DOHH2 (cell line): ENCODE data around the gene LENEP.

Source experiments
- H3F3A ChIP-seq: fragments of 200-600 bp; sonication (generic), shearing (Covaris generic); 2 replicates; pipeline ENCODE4 v1.6.0; 2016; ENCODE audit warnings: antibody characterized with exemption, mild to moderate bottlenecking; ENCODE audit not compliant: control insufficient read depth, insufficient read depth
- H3K27ac ChIP-seq: fragments of 200-600 bp; sonication (generic); 2 replicates; pipeline ENCODE4 v1.5.1; 2014; ENCODE audit warnings: low read depth, mild to moderate bottlenecking, low read length, moderate library complexity
- H3K27me3 ChIP-seq: fragments of 200-600 bp; sonication (generic); 2 replicates; pipeline ENCODE4 v1.6.1; 2014; ENCODE audit warnings: mild to moderate bottlenecking, low read length, mixed read lengths; ENCODE audit not compliant: control insufficient read depth
- H3K36me3 ChIP-seq: fragments of 200-600 bp; sonication (generic); 2 replicates; pipeline ENCODE4 v1.6.1; 2014; ENCODE audit warnings: mild to moderate bottlenecking, low read length, moderate library complexity, mixed read lengths; ENCODE audit not compliant: control insufficient read depth
- H3K4me1 ChIP-seq: fragments of 200-600 bp; sonication (generic); 2 replicates; pipeline ENCODE4 v1.6.1; 2014; ENCODE audit warnings: mild to moderate bottlenecking, low read length, mixed read lengths; ENCODE audit not compliant: control insufficient read depth
- H3K4me2 ChIP-seq: fragments of 200-600 bp; sonication (generic); 2 replicates; pipeline ENCODE4 v1.6.0; 2014; ENCODE audit warnings: mild to moderate bottlenecking, low read length, moderate library complexity
- H3K4me3 ChIP-seq: fragments of 200-600 bp; sonication (generic); 2 replicates; pipeline ENCODE4 v1.5.1; 2014; ENCODE audit warnings: mild to moderate bottlenecking, low read length, mixed read lengths
- H3K79me2 ChIP-seq: fragments of 200-600 bp; sonication (generic); 2 replicates; pipeline ENCODE4 v1.6.1; 2014; ENCODE audit warnings: mild to moderate bottlenecking, low read length, mixed read lengths; ENCODE audit not compliant: control insufficient read depth
- H3K9me2 ChIP-seq: fragments of 200-600 bp; sonication (generic); replicated peaks from 2 replicates; pipeline ENCODE4 v1.6.1; 2014; ENCODE audit warnings: mild to moderate bottlenecking, low read length, mixed read lengths; ENCODE audit not compliant: control insufficient read depth
- H3K9me3 ChIP-seq: fragments of 200-600 bp; sonication (generic); 2 replicates; pipeline ENCODE4 v1.6.1; 2014; ENCODE audit warnings: antibody characterized with exemption, low read length, mixed read lengths; ENCODE audit not compliant: control insufficient read depth, insufficient read depth
- H4K20me1 ChIP-seq: fragments of 200-600 bp; sonication (generic); 2 replicates; pipeline ENCODE4 v1.6.0; 2014; ENCODE audit warnings: low read depth, mild to moderate bottlenecking, antibody characterized with exemption, low read length, moderate library complexity; ENCODE audit not compliant: control insufficient read depth, insufficient read depth
- EZH2phosphoT487 ChIP-seq: fragments of 200-600 bp; sonication (generic); IDR thresholded peaks from 2 replicates; pipeline ENCODE4 v1.6.1; 2017; ENCODE audit warnings: borderline replicate concordance, mild to moderate bottlenecking, antibody characterized with exemption, low read length, moderate library complexity, mixed read lengths
- TF ChIP-seq, protein P1 (sequence below): fragments of 200-600 bp; sonication (generic); IDR thresholded peaks from one replicate; pipeline ENCODE4 v1.5.1; 2014; ENCODE audit warnings: antibody characterized with exemption, mild to moderate bottlenecking, low read depth, low read length; ENCODE audit not compliant: poor library complexity, severe bottlenecking

The LENEP gene

GRCh38 chr1:154951901-154952657, 41.3 kb upstream of the LENEP start:
- peaks cover 8% of the 10 kb centered on the region for H3F3A ChIP-seq
- H3K27me3 ChIP-seq = no peaks in the 10 kb centered on the region
- no peak overlapping the region for H3K27ac ChIP-seq
- H3K9me2 ChIP-seq = no peaks in the 10 kb centered on the region
- peaks cover 19% of the 10 kb centered on the region; the same call in 1 of the 2 replicates for H3K36me3 ChIP-seq
- no peaks in the 10 kb centered on the region for H4K20me1 ChIP-seq
- no peak overlapping the region; the same call in 1 of the 2 replicates for H3K4me3 ChIP-seq
- no peaks in the 10 kb centered on the region for H3K9me3 ChIP-seq
- TF ChIP-seq, protein P1, sequence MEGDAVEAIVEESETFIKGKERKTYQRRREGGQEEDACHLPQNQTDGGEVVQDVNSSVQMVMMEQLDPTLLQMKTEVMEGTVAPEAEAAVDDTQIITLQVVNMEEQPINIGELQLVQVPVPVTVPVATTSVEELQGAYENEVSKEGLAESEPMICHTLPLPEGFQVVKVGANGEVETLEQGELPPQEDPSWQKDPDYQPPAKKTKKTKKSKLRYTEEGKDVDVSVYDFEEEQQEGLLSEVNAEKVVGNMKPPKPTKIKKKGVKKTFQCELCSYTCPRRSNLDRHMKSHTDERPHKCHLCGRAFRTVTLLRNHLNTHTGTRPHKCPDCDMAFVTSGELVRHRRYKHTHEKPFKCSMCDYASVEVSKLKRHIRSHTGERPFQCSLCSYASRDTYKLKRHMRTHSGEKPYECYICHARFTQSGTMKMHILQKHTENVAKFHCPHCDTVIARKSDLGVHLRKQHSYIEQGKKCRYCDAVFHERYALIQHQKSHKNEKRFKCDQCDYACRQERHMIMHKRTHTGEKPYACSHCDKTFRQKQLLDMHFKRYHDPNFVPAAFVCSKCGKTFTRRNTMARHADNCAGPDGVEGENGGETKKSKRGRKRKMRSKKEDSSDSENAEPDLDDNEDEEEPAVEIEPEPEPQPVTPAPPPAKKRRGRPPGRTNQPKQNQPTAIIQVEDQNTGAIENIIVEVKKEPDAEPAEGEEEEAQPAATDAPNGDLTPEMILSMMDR = no peak
- no peak for TF ChIP-seq EZH2phosphoT487
- peak overlapping the region; percentile 81; the same call in 1 of the 2 replicates for H3K4me2 ChIP-seq
- peaks cover 26% of the 10 kb centered on the region for H3K79me2 ChIP-seq
- peaks cover 59% of the 10 kb centered on the region for H3K4me1 ChIP-seq

- Histone ChIP-seq H3K27ac (no peak overlapping the region), H3K27me3 (no peaks in the 10 kb centered on the region), H3K9me3 (no peaks in the 10 kb centered on the region), H3F3A (peaks cover 8% of the 10 kb centered on the region), H3K4me1 (peaks cover 61% of the 10 kb centered on the region), H3K4me3 (no peak overlapping the region; the same call in 1 of the 2 replicates), H3K9me2 (no peaks in the 10 kb centered on the region), H4K20me1 (no peaks in the 10 kb centered on the region), H3K4me2 (peak overlapping the region; percentile 81), H3K79me2 (peaks cover 26% of the 10 kb centered on the region), H3K36me3 (peaks cover 15% of the 10 kb centered on the region; the same call in 1 of the 2 replicates)
- TF ChIP-seq EZH2phosphoT487 = no peak
- TF ChIP-seq, protein P1 = no peak
Observed at GRCh38 chr1:154952664-154953063, 40.7 kb upstream of the LENEP start.

DNA sequence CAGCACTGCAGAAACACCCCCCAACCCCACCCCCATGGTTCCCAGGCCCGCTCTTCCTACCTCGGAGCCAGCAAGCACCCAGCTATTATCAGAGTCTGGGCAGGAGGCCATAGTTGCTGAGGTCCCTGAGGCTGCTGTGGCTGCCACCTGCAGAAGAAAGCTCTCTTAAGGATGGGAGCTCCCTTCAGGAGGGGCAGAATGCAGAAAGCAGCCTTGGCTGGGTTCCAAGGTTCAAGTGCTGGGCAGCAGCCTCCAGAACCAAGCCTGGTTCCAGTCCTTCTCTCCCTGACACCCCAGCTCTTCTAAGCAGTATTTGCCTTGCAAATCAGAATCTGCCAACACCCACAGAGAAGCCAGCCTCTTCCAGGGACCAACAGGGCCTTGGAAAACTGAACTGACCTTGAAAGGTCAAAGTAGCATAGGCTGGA, 39.8 kb upstream of the LENEP start:
- no peaks in the 10 kb centered on the region for H3K27me3 ChIP-seq
- H3K4me1 ChIP-seq = peaks cover 61% of the 10 kb centered on the region
- H3F3A ChIP-seq = peaks cover 8% of the 10 kb centered on the region
- peak overlapping the region; percentile 90 for H3K4me3 ChIP-seq
- peak overlapping the region; percentile 93 for H3K27ac ChIP-seq
- H3K9me3 ChIP-seq = no peaks in the 10 kb centered on the region
- peaks cover 22% of the 10 kb centered on the region for H3K36me3 ChIP-seq
- TF ChIP-seq, protein P1 = no peak
- TF ChIP-seq EZH2phosphoT487 = no peak
- peaks cover 30% of the 10 kb centered on the region for H3K79me2 ChIP-seq
- H4K20me1 ChIP-seq = no peaks in the 10 kb centered on the region
- no peaks in the 10 kb centered on the region for H3K9me2 ChIP-seq
- H3K4me2 ChIP-seq = peak overlapping the region; percentile 81
